Measurements from ENCODE around the gene NR4A1. TPM values are rescaled to one million over a fixed set of nuclear protein-coding genes. Genes with fewer than 3 reads are reported as not detected.

The NR4A1 gene
- total RNA-seq, 4 donors from 2014 or later, result 26.2 to 88.1 (median 59.4) TPM

GRCh38 chr12:52005218-52005902 lies 45.9 kb upstream of the NR4A1 start:
- 84% methylated on average over 7 of the region's 10 CpGs for WGBS
- Histone ChIP-seq H3K9me3 (no peaks in the 10 kb centered on the region), H3K27ac (replicated peaks in 1 of 4) (peak overlapping the region in 1 of 4 donors; percentile 82), H3K4me1 (peaks cover 28 to 63% (median 53%) of the 10 kb centered on the region in 4 donors), H3K36me3 (peaks cover 0 to 8% (median 0%) of the 10 kb centered on the region in 4 donors), H3K27me3 (peaks cover 2 to 39% (median 14%) of the 10 kb centered on the region in 4 donors), H3K4me3 (no peak overlapping the region)
- no peak for DNase-seq (ENCODE audit: extremely low spot score)
- TF ChIP-seq POLR2A (IDR thresholded peaks at IDR 0.05; ENCODE audit: low read depth) (no peak), POLR2AphosphoS5 (IDR thresholded peaks at IDR 0.05) (no peak)
- intact Hi-C loops (cut with DNase I), result loop anchor here (2.0 kb wide), 1 partner anchor 17 kb away; no protein-coding TSS in a partner anchor

GRCh38 chr12:52005903-52006703 lies 45.1 kb upstream of the NR4A1 start:
- intact Hi-C loops (cut with DNase I), result loop anchor here (1.0 to 2.0 kb wide), 2 partner anchors 17 to 77 kb away; no protein-coding TSS in a partner anchor
- Histone ChIP-seq H3K4me3 (peak overlapping the region; percentile 64 to 90 (median 76)), H3K4me1 (peaks cover 35 to 70% (median 61%) of the 10 kb centered on the region in 4 donors), H3K9me3 (no peaks in the 10 kb centered on the region), H3K27me3 (peaks cover 2 to 39% (median 14%) of the 10 kb centered on the region in 4 donors), H3K36me3 (peaks cover 0 to 15% (median 2%) of the 10 kb centered on the region in 4 donors), H3K27ac (replicated peaks in 1 of 4) (peak overlapping the region; percentile 82 to 90 (median 87))
- peak in 1 of 2 donors; percentile 40 for TF ChIP-seq POLR2AphosphoS5 (IDR thresholded peaks at IDR 0.05)
- no peak for TF ChIP-seq POLR2A (IDR thresholded peaks at IDR 0.05; ENCODE audit: low read depth)
- TF ChIP-seq CTCF (IDR thresholded peaks at IDR 0.05), result no peak
- no peak for TF ChIP-seq EP300 (IDR thresholded peaks at IDR 0.05)
- DNase-seq (ENCODE audit: extremely low spot score), result no peak
- 42% methylated on average over 24 of the region's 28 CpGs for WGBS

- peaks cover 2 to 39% (median 14%) of the 10 kb centered on the region in 4 donors for H3K27me3 ChIP-seq
- TF ChIP-seq EP300 (IDR thresholded peaks at IDR 0.05) (no peak), POLR2AphosphoS5 (IDR thresholded peaks at IDR 0.05) (peak; percentile 77 to 93), POLR2A (IDR thresholded peaks at IDR 0.05; ENCODE audit: low read depth) (peak; percentile 79), CTCF (IDR thresholded peaks at IDR 0.05) (peak in 1 of 3 experiments; percentile 7)
- peaks cover 0 to 21% (median 5%) of the 10 kb centered on the region in 4 donors for H3K36me3 ChIP-seq
- no peaks in the 10 kb centered on the region for H3K9me3 ChIP-seq
- H3K4me1 ChIP-seq, result peaks cover 39 to 73% (median 67%) of the 10 kb centered on the region in 4 donors
- DNase-seq (ENCODE audit: extremely low spot score), result no peak
- intact Hi-C loops (cut with DNase I), result loop anchor here (1.0 kb wide), 1 partner anchor 77 kb away; no protein-coding TSS in a partner anchor
- WGBS, result 0% methylated on average over 6 of the region's 60 CpGs
- peak within 1 kb of the TSS; percentile 82 to 90 (median 87) for H3K27ac ChIP-seq (replicated peaks in 1 of 4)
- H3K4me3 ChIP-seq, result peak within 1 kb of the TSS; percentile 64 to 90 (median 76)
Measured at GRCh38 chr12:52006726-52007157, 44.5 kb upstream of the NR4A1 start, which contains the start of gene TAMALIN. TAMALIN (plus strand) TSS chr12:52006946; CDS start chr12:52007020, 74 bp downstream.

GRCh38 chr12:52007158-52007921 lies 43.9 kb upstream of the NR4A1 start:
- Histone ChIP-seq H3K27ac (replicated peaks in 1 of 4) (peak overlapping the region; percentile 82 to 90 (median 87)), H3K4me3 (peak overlapping the region; percentile 64 to 90 (median 76)), H3K27me3 (peaks cover 2 to 39% (median 14%) of the 10 kb centered on the region in 4 donors), H3K36me3 (peaks cover 0 to 27% (median 8%) of the 10 kb centered on the region in 4 donors), H3K9me3 (no peaks in the 10 kb centered on the region), H3K4me1 (peaks cover 39 to 75% (median 69%) of the 10 kb centered on the region in 4 donors)
- intact Hi-C loops (cut with DNase I), result no loop called here
- DNase-seq (ENCODE audit: extremely low spot score), result no peak
- TF ChIP-seq POLR2AphosphoS5 (IDR thresholded peaks at IDR 0.05) (peak; percentile 63 to 68), CTCF (IDR thresholded peaks at IDR 0.05) (peak in 1 of 3 experiments; percentile 3), POLR2A (IDR thresholded peaks at IDR 0.05; ENCODE audit: low read depth) (no peak)
- 2% methylated on average over 24 of the region's 72 CpGs for WGBS
